ENCODE results near the gene MAP2K2.

The MAP2K2 gene

DNA sequence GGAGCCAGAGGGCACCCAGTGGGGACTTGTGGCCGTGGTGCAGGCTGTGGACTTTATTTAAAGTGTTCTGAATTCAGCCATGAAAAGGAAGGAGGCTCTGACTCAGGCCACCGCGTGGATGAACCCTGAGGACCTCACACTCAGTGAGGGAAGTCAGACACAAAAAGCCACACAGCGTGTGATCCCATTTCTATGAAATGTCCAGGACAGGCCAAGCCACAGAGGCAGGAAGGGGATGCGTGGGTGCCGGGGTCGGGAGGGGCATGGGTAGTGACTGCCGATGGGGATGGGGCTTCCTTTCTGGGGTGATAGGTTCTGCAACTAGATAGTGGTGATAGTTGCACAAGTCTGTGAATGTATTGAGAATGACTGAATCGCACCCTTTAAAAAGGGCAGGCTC is 48.5 kb downstream of the MAP2K2 start:
- DNase-seq = no peak

DNA sequence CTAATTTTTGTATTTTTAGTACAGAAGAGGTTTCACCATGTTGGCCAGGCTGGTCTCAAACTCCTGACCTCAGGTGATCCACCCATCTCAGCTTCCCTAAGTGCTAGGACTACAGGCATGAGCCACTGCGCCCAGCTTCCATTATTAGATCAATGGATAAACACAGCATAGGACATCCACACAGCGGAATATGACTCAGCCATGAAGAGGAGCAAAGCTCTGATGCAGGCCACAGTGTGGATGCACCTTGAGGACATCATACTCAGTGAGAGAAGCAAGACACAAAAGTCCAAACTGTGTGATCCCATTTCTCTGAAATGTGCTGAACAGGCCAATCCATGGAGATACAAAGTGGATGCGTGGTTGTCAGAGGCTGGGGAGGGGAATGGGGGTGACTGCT is 52.3 kb downstream of the MAP2K2 start:
- DNase-seq = no peak

DNA sequence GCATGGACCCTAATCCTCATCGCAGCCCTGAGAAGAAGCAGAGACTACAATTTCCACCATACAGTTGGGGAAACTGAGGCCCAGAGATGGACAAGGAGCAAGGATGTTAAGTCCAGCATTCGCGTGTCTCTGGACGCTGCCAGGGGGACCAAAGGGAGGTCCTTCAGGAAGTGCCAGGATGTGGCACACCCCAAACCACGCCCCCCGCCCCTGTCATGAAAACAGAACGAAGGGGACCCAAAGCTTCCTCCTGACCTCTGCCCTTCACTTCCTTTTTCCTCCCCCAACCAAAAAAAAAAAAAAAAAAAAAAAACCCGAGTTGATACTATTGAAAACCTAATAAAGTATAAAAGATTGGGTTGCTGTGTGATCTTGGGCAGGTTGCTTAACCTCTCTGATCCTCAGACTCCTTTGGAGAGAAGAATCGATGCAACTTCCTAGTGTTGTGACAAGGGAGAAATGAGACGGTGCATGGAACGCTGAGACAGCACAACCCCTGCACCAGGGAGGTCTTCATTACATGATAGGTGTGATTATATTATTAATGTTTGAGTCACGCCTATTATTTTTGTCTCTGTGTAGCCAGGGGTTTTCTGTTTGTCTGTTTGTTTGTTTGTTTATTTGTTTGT is 54.5 kb downstream of the MAP2K2 start:
- DNase-seq = no peak

DNA sequence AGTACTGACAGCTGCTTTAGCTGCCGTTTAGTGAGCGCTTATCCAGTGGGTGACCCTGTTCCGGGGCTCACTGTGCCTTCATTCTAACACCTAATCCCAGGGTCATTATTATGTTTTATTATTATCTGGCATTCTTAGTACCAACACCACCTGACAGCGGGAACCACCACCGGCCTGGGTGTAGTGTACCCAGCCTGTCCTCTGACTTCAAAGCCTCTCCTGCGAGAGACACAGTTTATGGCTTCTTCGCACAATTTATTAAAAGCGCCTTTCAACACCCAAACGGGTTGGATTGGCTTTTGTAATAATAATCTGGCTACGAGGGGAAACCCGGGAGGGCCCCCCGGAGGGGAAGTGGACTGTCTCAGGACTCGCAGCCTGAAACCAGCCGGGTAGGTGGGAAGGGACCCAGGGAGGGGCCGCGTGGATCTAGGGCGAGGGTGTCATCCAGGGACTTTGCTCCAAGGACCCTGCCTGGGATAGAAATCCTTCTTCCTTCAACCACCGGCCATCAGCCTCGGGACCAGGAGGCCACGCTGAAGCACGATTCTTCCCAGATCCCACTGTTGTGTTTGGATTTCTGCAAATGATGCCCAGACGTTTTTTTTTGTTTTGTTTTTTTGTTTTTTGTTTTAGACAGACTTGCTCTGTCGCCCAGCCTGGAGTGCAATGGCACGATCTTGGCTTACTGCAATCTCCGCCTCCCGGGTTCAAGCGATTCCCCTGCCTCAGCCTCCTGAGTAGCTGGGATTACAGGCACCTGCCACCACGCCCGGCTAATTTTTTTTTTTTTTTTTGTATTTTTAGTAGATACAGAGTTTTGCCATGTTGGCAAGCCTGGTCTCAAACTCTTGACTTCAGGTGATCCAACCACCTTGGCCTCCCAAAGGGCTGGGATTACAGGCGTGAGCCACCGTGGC is 55.6 kb downstream of the MAP2K2 start:
- DNase-seq = no peak

DNA sequence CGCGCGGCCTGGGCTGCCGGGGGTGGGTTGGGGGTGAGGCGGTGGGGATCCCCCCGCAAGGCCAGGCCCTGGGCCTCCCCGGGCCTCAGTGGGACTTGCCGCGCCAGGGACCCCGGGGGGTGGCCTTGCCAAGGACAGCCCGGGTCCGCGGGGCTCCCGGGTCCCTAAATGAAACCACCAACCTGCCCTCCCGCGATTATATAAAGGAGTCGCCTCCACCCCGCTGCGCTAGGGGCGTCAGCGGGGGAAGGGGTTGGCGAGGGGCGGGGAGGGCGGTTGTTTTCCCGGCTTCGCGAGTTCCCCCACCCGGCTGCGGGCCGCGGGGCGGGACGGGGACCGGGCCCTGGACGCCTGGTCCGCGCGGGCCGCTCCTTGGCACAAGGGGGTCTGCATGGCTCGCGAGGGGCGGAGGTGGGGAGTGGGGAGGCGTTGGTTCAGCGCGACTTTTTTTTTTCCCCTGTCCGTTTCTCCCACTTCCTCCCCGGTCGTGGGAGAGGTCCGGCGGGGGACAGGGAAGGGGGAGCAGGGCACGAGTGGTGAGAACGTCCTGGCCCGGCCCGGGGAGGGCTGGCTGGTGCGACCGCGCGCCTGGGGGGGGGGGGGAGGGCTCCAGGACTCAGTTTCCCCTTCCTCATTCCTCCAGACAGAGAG is 56.4 kb downstream of the MAP2K2 start:
- DNase-seq = no peak

DNA sequence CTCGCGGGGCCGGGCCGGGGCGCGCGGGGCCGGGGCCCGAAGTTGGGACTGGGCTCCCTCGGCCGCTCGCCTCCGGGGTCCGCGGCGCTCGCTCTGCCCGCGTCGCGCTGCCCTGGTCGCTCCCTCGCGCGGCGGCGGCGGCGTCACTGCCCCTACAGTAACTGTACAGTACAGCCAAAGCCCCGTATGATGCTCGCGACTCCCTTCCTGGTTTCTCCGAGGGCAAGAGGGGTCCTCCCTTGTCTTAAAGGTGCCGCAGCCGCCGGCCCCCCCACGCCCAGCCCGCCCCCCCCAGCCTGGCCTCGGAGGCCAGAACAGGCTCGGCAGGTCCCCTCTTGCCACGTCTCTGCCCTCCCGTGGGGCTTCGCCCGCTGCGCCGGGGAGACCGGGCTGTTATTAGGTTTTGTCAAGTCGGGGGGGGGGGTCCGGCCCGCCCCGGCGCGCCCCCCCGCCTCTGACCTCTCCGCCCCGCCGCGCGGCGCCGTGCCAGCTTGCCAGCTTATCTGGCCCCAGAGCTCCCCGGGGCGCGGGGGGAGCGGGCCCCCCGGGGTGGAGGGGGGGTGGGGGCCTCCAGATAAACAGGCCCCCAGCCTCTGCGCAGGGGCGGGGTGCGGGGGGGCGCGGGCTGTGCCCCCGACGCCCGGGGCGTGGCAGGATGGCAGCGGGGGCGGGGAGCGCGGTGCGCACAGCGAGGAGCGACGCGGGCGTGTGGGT is 57.1 kb downstream of the MAP2K2 start, which contains the start of gene ZBTB7A:
Gene ZBTB7A (minus strand): TSS at position 218 of the 714 bp plus-strand sequence. CDS start 11,667 bp downstream, outside the sequence.
- DNase-seq = peak; percentile 53

DNA sequence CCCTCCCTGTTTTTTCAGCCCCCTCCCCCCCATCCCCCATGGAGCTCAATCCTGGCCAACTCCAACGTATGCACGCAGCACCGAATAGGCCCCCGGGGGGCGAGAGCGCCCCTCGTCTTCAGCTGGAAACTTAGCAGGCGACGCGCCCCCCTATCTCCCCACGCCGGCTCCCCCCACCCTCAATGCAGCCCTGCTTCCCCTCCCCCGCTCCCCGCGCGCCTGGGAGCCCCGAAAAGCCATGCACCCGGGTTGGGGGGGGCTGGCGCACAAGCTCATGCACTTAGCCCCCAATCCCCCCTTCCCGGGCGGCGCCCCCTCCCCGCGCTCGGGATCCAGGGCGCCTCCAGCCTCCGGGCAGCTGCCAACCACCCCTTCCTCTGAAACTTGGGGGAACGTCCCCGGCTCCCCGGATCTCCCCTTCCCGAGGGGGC is 57.7 kb downstream of the MAP2K2 start:
- DNase-seq = no peak

DNA sequence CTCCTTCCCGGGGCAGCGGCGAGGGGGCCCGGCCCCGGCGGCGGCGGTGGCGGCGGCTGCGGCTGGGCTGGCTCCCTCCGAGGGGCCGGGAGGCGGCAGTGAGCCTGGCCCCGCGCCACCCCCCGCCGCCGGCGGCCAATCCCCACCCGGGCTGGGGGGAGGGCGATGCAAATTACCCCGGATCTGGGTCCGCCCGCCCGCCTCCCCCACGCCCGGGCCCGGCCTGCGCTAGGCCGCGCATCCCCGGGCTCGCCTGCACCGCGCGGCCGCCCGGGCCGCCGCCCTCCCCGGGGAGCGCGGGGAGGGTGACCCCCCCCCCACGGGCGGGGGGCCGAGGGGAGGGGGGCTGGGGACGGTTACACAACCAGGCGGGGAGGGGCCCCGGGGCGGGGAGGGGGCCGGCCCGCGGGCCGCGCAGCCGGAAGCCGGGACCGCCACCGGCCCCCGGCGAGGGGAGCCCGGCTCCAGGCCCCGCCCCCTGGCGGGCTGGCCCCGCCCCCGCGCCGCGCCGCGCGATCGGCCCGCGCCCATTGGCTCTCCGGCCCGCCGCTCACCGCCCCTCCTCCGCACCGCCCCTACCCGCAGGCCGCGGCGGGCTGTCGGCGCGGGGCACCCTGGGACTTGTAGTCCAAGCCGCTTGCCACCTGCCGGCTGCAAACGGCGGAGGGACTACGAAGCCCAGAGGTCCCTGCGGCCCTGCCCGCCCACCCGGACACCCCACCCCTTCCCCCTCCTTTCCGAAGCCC is 58.3 kb downstream of the MAP2K2 start:
- DNase-seq = peak; percentile 78

DNA sequence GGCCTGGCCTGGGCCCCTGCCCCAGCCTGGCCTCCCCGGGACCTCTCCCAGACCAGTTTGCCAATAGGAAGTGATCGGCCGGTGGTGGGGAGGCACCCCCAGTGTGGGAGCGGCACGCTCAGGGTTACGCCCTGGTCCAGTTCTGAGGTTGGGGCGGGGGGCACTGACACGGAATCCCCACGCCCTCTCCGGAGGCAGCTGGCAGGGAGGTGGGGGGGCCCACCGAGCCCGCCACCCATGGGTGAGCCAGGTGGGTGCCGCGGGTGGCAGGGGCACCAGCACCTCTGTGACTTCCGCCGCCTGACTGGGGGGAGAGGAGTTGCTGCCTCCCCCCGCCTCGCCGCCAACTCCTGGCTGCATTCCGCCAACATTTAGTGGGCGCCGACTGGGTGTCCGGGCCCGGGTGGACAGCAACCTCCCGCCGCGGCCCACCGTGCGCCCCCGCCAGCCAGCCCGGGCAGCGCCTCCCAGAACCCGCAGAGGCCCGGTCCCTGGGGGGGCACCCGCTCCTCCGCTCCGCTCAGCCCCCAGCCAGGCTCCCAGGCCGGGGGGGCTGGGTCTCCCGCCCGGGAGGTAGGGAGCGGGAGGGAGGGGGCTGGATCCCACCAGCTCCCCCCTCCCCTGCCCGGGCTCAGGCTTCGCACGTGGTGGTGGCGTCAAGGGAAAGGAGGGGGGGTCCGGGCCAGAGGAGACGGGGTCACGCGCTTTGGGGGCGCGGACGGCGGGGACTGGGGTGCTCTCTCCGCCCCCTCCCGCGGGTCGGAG is 59.2 kb downstream of the MAP2K2 start:
- no peak for DNase-seq

DNA sequence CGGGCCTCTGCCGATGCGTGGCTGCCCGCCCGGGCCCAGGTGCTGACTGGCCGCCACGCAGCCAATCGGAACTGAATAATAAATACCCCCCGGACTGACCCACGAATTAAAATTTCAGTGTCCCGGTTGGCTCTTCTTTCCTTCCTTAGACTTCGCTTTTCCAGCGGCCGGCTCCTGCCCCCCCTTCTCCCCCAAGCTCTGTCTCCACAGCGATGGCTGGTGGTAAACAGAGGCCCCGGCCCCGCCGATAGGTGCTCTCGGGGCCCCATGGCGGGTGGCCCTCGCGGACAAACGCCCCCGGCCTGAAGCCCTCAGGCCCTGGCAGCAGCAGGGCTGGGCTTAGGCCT is 59.8 kb downstream of the MAP2K2 start:
- no peak for DNase-seq

DNA sequence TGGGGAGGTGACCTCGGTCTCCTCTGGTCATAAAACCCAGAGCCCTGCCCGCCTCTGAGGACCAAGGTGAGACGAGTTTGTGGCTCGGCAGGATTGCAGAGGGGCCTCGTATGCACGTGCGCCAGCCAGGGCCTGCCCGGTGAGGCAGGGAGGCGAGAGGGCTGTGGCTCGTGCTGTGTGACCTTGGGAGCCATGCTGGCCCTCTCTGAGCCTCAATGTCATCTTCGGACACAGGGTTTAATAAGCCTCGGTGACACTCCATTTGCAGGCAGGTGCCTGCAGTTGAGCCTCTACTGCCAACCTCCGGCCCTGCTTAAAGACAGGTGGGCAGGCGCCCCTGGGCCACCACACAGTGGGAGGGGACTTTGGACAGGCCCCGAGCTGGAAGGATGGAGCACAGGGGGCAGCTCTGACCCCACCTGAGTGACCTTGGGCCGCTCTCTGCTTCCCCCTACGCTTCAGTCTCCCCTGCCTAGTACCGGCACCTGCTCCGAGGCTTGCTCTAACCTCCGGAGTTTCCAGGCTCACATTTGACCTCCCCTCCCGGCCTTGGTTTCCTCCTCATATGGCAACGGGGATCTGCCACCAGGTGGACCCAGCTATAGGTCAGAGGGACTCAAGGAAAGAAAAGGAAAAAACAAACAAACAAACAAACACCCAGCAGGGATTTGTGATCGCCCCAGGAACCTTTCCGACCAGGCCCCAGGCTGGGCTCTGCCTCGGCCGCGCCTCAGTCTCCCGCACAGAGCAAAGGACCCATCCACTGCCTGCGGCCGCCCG is 60.4 kb downstream of the MAP2K2 start:
- no peak for DNase-seq

DNA sequence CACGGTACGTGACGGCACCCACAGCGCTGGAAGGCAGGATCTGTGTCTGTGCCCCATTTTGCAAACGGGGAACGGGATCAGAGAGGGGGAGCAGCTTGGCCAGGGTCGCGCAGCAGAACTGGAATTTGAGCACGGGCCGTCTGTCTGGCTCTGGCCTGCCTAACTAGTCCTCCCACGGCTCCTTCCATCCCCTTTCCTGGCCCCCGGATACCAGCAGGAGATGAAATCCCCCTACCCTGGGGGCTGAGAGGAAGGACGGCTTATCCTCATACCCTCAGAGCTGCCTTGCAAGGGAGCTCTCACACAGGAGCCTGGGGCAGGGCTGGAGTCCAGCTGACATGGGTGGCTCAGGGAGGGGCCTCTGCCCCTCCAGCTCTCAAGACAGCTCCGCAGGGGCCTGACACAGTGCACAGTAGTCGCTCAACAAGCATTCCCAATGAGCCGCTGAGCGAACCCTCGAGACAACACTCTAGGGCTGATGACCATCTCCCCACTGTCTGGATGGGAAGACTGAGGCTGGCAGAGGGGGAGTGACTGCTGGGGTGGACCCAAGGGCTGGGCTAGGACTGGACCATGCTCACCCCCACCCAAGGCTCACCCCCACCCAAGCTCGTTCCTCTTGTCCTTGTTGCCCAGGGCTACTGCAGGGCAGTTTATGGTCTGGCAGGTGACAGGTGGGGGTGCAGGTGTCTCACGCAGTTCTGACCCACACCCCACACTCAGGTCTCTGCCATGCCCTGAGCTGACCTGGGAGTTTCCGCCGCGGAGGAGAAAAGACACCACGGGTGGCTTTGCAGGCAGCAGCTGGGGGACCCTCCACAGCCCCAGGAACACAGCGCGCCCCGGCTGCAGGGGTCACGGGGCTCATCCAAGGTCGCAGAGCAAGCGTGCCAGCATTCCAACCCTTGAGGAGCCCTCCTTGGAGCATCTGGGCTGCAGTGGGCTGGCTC is 61.2 kb downstream of the MAP2K2 start:
- no peak for DNase-seq

DNA sequence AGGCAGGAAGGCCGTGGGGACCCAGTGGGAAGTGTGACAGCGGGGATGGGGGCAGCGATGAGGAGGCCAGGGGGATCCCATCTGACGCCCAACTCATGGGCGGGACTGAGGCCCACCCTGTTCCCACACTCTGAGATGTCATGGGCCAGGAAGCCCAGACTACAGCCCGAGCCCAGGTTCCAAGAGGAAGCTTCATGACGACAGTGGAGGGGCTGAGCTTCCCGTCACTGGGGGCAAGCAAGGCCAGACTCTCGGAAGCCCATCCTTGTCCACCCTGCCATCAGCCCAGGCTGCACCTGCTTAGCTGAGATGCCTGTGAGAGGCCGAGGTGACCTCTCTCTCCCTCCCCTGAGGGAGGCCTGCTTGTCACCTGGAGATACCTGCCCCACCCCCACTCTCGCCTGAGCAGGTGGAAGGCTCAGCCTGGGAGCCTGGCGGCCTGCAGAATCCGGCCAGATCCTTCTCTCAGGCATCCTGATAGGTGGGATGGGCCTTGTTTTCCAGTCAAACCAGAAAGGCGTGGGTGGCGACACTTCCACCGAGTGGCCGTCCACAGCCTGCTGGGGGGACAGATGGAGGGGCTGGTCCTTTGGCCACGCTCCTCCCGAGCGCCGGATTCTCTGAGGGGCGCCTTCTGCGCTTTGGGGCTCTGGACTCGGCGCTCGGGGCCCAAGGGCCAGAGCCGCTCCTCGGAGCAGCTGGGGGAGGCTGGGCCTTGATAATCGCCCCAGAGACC is 62.1 kb downstream of the MAP2K2 start:
- DNase-seq = no peak

DNA sequence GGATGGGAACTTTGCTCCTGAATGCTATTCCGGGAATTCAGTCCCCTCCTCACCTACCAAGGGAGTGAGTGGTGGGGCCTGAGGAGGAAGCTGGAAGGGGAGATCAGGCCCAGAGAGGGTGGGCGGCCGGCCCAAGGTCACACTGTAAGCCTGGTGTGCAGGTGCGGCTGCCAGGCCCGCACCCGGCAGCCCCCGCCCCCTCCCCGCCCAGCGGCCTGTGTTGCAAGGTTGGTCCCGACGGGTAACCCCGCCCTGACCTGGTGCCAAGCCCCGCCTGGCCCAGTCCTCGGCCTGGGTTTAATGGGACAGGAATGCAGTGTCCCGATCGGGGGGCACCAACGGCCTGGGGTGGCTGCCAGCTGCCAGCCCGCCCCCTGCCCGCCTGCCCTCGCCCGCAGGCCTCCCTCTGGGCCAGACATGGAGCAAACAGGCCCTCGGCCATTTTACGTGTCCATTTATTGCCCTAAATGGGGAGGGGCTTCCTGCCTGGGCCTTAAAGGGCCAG is 62.7 kb downstream of the MAP2K2 start:
- no peak for DNase-seq

DNA sequence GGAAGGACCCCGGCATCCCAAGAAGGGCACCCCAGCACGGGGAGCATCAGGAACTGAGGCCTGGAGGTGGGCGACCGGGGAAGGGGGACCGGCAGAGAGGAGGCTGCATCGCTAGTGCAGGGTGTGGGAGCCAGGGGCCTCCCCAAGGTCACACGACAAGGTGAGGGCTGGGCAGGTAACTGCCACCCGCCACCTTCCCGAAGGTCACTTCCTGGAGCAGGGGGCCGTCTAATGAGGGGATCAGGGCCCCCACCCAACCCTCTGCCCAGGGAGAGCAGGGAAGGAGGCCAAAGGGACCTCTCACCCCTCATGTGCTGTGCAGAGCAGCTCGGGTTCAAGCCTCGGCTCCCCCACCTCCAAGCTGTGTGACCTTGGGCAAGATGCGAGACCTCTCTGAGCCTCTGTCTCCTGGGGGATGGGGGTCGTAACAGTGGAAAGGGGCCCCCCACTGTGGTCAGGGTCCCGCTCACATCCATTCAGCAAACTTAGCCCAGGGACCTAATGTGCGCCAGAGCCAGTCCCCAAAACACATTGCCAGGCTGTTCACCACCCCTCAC is 63.2 kb downstream of the MAP2K2 start:
- DNase-seq = no peak

DNA sequence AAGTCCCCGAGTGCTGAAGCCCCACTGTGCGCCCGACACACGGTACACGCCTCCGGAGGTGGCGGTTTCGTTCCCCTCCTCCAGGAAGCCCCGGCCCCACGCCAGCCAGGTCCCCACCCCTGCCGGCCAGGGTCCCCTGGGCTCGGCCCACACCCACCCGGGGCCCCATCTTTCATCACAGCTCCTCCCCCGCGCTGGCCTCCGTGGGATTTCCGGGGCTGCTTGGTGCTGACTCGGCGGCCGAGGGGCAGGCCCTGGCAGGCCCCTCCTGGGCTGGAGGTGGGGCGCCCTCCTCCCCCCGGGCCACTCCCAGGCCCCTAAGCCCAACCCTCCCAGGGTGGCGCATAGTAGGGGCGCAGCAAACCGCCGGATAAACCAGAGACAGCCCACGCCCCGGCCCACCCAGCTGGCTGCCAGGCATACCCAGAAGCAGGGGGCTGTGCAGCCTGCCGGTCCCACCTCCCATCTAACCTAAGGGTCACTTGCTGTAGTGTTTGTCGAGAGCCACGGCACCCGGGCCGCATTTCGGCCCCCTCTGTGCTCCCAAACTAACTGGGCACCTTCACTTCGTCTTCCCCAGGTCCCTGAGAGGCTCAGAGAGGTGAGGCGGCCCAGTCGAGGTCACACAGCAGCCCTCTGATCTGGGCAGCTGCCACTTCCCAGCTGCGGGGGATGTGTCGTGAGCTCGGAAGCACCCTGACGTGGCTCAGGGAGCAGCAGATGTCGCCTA is 63.9 kb downstream of the MAP2K2 start:
- DNase-seq = no peak

DNA sequence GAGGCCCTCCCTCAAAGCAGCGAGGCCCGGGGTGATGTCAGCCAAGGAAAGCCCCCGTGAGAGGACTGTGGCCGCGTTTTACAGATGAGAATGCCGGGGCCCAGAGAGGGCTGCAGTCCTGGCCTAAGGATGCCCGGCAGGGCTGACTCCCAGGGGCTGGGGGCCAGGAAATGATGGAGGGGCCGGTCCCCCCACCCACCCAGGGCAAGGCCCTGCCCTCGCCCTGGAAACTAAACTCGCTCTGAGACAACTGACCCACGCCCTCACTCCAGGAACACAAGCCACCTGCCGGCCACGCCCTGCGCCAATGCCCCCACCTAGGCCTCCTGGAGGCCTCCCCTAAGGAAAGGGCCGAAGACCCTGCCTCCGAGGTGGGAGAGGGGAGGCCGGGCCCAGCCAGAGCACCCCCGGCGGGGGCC is 64.5 kb downstream of the MAP2K2 start:
- DNase-seq = no peak

All from NCI-H2227 treated with DMSO at 0.1 percent for 48 hours (cell line).